T-helper 22 cell (primary cell): Measurements from ENCODE around the gene PLEKHG4.

Experiments
- DNase-seq: peaks from one replicate; pipeline ENCODE4 v3.0.0-alpha.2; 2020; ENCODE audit warnings: low read depth

Gene PLEKHG4

DNA sequence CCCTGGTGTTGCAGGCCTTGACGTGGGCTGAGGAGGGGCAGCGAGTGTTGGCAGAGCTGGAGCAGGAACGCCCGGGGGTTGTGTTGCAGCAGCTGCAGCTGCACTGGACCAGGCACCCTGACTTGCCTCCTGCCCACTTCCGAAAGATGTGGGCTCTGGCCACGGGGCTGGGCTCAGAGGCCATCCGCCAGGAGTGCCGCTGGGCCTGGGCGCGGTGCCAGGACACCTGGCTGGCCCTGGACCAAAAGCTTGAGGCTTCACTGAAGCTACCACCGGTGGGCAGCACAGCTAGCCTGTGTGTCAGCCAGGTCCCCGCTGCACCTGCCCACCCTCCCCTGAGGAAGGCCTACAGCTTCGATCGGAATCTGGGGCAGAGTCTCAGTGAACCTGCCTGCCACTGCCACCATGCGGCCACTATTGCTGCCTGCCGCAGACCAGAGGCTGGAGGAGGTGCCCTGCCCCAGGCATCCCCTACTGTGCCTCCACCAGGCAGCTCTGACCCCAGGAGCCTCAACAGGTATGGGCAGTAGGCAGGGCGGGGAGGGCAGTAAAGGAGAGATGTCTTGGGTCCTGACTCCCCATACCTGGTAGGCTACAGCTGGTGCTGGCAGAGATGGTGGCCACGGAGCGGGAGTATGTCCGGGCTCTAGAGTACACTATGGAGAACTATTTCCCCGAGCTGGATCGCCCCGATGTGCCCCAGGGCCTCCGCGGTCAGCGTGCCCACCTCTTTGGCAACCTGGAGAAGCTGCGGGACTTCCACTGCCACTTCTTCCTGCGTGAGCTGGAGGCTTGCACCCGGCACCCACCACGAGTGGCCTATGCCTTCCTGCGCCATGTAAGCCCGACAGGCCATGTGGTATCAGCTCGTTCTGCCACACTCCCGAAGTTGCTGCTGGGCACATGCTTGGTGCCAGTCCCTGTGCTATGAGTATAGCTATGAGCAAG, 5.6 kb downstream of the PLEKHG4 start:
- DNase-seq = no peak

DNA sequence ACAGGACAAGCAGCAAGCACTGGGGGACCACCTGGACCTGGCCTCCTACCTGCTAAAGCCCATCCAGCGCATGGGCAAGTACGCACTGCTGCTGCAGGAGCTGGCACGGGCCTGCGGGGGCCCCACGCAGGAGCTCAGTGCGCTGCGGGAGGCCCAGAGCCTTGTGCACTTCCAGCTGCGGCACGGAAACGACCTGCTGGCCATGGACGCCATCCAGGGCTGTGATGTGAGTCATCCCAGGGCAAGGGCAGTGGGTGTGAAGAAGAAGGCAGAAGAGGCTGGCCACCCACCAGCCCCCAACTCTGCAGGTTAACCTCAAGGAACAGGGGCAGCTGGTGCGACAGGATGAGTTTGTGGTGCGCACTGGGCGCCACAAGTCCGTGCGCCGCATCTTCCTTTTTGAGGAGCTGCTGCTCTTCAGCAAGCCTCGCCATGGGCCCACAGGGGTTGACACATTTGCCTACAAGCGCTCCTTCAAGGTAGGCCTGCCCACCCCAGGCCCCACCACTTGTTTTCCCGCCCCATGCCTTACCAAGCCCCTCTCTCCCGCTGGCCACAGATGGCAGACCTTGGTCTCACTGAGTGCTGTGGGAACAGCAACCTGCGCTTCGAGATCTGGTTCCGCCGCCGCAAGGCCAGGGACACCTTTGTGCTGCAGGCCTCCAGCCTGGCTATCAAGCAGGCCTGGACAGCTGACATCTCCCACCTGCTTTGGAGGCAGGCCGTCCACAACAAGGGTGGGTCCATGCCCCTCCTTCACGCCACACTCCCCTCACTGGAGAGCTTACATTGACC, 7.3 kb downstream of the PLEKHG4 start:
- DNase-seq = no peak

DNA sequence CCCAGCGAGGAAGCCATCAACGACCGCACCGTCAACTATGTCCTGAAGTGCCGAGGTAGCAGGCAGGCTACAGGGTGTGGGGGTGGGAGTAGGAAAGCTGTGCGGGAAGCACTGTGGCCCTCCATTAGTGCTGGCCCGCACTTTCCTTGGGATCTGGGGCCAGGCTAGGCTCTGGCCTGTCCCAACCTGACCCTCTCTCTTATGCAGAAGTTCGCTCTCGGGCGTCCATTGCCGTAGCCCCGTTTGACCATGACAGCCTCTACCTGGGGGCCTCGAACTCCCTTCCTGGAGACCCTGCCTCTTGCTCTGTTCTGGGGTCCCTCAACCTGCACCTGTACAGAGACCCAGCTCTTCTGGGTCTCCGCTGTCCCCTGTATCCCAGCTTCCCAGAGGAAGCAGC, 8.6 kb downstream of the PLEKHG4 start:
- DNase-seq = no peak

DNA sequence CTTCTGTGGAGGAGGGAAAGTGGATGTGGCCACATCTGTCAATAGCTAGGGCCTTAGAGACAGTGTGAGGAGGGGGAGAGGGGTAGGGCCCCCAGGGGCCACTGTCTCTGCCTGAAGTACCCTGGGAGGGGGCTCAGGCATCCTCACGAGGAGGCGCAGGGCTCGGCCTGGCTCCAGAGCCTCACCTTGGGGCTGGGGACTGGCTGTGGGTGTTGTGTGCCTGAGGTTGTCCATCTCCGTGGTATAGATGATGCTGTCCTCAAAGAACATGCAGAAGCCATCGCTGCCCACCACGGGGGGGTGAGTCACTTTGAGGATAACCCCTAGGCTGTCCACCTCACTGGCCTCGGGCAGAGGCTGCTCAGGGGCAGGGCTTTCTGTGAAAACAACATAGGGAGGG, 12.1 kb downstream of the PLEKHG4 start:
- DNase-seq = no peak

DNA sequence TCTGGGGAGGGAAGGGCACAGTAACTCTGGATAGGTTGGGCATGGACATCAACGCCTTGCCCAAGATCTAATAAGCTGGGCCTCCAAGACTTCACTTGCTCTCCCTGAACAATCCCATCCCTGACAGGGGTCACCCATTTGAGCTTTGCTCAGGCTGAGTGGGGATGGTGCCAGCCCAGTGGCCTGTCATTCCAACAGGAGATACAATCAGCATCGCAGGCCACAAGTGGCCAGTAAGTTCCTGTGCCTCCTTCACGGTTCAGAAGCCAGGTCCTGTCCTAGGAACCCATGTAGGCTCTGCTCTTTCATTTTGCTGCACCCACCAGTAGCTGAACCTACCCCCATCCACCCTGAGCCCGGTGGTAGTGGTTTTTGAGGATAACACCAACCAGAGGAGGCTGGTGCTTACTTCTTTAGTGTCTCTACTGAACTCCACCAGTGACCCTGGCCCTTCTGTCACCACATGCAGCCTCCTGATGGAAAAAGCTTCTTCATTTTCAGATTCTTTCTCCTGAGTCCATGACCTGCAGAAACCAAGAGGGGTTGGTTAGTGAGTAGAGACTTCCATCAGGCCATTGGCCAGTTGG, 14.9 kb downstream of the PLEKHG4 start:
- DNase-seq = no peak

DNA sequence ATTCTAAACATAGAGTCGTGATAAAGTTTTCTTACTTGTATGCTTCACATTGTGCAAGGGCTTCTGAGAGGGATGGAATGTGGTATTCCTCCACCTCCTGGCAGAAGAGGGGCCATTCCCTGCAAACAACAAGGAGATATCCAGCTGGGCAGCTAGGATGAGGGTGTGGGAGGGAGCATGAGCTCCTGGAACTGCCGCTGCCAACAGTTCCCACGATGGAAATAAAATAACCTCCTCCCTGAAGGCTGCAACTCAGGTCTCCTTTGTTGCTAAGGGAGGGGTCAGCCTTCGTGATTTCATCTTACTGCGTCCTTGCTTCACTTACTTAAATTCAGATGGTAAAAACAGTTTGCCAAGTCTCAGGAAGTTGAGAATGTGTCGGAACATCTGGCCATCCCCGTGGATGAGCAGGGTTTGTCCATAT, 15.6 kb downstream of the PLEKHG4 start:
- DNase-seq = no peak

DNA sequence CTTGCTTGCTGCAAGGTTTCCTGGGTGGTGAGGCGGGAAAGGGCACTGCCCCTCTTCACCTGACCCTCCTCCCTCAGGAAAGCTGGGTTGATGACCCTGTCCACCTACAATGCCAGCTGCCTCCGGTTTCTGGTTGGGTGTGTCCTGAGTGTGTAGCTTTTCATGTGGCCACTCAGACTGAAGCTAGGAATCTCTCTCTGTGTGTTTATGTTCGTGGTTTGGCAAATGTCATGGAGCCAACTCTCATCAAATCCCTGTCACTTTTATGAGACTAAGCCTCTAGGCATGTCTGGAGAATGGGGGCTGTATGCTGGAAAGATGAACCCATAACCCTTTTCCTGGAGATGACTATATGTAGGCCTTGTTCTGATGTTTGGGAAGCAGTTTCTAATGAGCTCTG, 17.1 kb downstream of the PLEKHG4 start:
- no peak for DNase-seq

DNA sequence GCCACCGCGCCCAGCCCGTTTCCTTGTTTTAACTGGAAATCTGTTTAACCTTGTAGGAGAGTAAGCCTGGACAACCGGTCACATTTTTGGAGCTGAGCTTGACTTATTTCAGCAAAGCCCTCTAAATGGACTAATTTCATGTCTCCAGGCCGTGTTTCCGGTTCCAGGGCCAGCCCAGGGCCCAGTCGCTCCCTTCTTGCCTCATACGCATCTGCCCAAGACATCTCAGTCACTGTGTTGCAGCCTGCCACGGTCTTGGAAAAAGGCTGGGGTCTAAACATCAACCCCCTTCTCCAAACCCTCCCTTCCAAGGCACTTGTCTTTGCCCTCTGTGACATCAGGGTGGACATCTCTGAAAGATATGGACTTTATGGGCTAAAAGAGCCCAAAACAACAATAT, 18.9 kb downstream of the PLEKHG4 start:
- no peak for DNase-seq

DNA sequence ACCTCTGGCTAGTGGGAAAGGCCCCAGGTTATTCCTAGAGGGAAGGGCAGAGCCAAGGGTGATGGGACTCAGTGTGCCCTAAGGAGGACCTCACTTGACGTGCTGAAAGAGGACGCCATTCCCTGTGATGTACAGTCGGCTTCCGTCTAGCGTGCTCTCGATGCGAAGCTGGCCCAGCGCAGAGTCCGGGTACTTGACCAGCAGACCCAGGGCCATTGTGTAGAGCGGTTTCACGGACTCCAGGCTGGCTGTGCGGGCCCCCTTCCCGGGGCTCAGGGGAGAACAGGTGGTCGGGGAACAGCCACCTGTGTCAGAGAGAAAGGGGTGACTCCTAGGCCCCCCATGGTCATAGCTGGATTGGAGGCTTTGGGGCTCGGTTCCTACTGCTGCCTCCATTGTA, 19.9 kb downstream of the PLEKHG4 start:
- DNase-seq = no peak

DNA sequence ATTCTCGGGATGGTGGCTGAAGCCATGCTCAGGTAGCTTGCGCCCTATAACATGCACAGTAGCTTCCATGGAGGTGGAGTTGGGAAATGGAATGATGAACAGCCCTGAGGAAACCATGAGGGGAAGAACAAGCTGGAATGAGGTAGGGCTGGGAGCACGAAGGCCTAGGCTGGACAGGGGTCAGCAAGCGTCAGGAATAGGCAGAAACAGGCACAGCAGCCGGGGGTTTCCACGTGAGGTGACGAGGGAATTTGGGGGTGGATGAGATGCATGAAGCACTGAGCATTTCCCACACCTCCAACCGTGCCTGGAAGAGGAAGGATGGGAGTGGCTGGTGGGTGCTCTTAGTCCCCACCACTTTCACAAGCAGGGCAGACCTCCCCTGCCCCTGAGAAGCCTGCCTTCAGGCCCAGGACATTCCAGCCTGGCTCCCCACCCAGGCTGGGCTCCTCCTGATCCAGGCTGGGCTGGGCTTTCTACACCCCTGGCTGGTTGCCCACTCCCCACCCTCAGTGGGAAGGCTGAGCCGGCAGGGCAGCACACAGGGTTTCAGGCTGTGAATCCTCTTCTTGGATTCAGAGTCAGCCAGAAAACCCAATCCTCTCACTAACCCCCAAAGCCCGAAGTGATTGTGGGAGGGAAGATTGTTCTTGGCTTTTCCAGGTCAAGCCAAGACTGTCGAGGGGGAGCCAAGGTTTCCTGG, 21.9 kb downstream of the PLEKHG4 start:
- no peak for DNase-seq

DNA sequence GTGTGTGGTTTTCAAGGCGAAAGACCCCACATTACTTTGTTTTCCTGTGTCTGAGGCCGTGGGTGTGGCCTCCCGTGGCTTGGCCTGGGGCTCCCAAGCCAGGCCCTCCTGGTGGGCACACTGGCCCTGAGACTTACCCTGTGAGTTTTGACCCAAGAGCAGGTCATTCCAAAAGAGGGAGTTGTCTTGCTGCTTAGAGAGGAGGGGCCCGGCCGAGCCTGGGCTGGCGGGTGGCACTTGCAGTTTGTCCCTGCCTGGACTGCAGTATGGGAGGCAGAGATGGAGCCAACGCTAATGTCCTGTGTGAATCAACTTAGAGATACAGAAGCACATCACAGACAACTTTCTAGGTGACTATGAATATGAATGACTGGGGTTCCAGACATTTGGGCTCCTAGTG, 22.7 kb downstream of the PLEKHG4 start:
- no peak for DNase-seq

DNA sequence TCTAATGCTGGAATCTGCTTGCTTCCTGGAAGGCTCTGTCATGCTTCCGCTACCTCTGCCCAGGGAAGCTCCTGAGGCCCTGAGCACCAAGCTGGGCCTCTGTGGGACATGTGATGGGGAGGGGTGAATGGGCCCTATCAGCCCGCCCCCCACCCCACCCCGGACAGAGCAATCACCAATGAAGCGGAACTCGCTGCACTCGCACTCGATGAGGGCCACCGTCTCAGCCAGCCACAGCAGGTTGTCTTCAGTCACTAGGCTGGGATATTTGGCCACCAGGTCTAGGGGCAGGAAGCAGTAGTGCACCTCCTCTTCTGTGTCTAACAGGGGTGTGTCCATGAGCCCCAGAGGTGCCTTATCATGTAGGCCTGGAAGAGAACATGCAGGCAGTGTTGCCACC, 23.6 kb downstream of the PLEKHG4 start:
- DNase-seq = no peak

DNA sequence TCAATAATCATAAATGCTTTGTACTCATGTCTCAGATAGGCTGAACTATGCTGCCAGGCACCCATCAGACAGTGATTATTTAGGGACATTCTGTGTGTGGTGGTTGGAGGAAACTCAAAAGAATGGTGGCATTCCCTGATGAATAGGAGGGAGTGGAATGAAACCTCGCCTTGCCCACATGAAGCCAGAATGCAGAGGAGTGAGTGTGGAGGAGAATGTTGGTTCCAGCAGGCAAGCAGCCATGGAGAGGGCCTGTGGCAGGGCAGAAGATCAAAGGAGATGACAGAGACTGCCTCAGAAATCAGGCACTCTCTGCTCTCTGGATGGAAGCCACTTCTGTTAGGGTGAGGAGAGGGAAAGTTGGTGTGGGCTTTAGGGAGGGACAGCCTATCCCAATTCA, 24.7 kb downstream of the PLEKHG4 start:
- no peak for DNase-seq

DNA sequence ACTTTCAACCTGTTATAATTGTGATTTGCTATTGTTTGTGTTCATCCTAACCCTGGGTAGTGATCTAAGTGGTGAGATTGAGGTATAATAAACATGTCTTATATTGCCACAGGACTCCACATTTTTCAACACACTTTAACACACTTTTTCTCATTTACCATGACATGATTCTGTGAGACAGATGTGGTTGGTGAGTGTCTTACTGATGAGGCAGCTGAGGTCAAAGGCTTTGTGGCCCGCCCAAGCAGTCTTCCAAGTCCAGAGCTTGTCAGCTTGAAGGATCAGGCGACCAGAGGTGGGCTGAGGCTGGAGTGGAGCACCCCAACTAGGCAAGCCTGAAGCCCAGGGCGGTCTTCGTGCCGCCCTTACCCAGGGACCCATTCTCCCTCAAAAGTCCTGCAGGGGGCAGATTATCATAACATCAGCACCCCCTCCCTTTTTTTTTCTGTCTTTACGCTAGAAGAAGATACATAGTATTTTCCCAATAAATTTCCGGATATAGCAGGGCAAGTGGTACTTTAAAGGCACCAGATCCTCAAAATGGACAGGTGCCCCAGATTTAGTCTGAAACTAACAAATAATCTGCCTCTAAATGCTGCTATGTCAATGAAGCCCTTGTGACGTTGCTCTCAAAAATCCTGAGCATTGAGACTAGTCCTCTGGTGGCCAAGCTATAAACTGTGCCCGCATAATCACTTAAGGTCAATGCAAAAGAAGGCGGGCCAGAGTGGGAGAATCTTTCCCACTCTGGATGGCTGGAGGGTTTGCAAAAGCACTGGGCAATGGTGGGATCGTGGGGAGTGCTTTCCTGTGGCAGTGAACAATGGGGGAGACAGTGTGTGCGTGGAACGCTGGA, 26.1 kb downstream of the PLEKHG4 start:
- no peak for DNase-seq

DNA sequence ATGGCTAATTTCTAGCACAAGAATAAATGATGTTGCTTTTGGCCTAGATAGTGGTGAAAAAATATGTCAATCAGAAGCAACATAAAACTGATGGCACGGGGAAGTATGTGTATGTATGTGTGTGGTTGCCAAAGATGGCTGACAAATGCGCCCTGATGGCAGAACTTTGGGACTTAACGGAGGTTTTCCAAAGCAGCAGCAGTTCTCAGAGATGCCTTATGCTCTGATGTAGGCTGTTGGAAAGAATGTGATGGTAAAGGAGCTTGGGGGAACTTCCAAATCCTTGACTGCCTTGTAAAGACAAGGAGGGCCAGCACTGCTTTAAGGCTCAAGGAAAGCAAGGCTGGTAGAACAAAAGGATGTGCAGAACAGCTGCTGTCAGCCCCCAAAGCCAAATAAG, 31.2 kb downstream of the PLEKHG4 start:
- no peak for DNase-seq

DNA sequence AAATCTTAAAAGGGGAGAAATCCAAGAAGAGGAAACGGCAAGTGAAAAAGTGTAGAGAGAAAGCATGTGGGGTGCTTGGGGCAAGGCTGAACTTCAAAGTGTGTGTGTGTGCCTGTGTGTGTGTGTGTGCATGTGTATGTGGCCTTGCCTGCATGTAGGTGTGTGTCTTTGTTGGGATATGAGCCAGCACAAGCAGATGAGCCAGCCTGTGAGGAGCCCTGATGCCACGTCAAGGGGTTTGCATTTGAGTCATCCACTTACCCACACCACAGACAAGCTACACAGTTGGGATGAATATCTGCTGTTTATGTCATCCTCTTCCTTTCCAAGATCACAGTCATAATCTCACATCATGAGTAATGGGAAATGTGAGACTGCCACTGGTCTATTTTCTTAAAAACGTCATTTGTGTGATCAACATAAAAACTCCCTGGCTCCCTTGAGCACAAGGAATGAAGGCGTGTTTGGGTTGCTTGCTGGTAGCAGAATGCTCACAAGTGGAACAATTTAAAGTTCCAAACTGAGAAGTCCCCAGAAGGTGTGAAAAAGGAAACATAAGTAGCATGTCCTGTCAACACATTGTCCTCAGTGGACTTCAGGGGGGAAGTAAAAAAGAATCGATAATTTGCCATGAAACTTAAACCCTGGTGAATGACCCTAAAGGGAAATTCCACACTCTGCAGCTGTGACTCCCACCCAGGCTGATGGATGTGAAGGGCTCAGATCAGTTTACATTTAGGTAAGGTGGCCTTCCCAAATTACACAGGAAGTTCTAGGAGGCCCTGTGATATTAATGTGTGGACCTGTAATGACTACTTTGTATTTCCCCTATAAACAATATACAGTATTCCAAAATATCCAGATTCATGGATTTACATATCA, 32.5 kb downstream of the PLEKHG4 start:
- DNase-seq = no peak

DNA sequence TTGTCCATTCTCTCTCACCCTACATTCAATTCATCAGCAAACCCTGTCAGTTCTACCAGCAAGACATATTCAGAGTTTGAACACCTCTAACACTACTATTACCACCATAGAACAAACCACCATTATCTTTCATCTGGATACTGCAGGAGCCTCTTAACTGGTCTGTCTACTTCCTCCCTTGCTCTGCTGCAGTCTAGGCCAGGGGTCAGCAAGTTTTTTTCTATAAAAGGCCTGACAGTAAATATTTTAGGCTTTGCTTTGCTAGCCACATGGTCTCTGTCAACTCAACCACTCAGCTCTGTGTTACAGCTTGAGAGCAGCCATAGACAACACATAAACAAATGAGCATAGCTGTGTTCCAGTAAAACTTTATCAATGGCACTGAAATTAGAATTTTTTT, 33.4 kb downstream of the PLEKHG4 start:
- DNase-seq = no peak

DNA sequence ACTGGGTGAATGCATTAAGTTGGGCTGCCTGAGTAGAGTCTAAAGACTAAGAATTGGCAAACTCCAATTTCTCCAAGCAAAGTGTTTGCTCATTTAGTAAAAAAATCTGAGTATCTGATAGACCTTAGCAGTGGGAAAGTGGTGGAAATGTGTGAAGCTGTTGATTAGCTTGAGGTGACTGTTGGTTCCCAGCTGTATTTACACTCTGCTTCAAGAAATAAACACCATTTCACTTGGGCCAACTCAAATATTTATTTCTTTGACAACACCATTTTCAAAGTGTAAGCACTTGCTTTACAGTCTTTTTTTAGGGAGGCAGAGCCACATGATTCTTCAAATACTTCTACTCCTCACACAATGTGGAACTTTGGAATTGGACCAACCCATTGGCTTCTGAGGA, 38.5 kb downstream of the PLEKHG4 start:
- DNase-seq = no peak

DNA sequence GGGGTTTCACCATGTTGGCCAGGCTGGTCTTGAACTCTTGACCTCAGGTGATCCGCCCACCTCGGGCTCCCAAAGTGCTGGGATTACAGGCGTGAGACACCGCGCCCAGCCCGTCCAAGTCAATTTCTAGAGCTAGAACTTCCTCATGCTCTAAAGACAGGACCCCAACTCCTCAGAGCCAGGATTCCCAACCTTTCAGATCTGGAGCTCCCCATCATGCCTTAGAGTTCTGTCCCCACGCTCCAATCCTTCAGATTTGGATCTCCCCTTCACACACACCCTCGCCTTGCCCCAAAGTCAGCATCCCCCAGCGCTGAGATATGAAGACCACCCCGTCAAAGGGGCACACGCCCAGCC, 46.8 kb downstream of the PLEKHG4 start:
- no peak for DNase-seq
